ENCODE results near the gene PREP.

DNA sequence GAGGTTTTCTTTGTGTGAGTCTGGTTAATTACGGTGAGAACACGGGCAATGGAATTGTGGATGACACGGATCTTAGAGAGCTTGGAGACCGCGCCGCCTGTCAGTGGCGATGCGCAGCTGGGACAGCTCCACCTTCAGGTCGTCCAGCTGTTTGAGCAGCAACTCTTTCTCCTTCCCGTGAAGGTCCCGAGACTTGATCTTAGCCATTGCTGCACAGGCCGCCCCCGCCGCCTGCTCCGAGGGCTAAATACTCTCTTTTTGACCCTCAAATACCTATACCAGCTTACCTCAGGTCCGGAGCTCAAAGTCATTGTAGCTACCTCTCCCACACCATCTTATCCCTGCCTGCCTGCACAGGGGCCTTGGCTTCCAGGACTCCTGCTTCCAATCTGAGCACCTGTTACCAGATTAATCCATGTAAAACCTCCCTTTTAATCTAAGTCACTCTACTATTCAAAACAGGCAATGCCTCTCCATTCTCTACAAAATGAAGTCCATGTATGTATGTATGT is 100.2 kb downstream of the PREP start:
- TF ChIP-seq CTCF (IDR thresholded peaks at IDR 0.05; ENCODE audit: insufficient read depth, low read depth, low read length) (no peak), EZH2 (IDR thresholded peaks at IDR 0.05; ENCODE audit: insufficient read depth, low read length) (no peak)

Measured in astrocyte (in vitro differentiated cells and primary cell).